GM18907 (cell line): Measurements from ENCODE around the gene ATAD2B.
"Not testable (repeated sequence)": the region's sequence is repeated elsewhere in the genome, so short reads cannot be mapped to it uniquely, and the experiment has no call there.

Experiments used
- ATAC-seq: cut with Tn5 transposase; IDR thresholded peaks from one replicate; pipeline ENCODE4 v1.9.1; 2021; ENCODE audit warnings: mild to moderate bottlenecking, moderate library complexity; ENCODE audit not compliant: unreplicated experiment

Gene ATAD2B

DNA sequence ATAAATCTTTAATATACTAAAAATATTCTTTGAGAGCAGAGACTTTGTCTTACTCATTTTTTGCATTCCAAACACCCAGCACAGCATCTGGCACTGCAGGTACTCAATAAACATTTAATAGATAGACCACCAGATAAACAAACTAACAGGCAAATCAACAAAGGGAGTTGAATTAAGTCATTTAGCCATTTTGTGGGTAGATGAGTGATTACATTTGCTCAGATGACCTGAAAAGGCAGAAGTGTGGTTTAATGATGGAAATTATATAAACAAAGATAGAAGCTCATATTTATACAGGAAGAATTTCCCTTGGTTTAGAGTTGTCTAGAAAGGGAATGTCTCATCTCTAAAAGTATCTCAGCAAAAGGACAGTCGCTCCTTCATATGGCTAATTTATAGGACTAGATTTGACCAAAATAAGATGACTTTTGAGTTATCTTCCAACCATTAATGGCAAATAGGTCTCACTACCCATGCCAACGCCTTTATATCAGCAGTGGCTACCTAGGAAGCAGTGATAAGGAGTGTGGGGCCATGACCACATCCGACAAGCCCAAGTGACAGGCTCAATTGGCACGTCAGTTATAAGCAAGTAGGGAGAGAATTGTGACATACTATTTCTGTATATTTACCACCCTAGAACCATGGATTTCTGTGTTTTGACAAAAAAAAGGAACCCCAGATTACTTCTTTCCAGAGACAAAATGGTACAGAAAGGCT is 173.5 kb downstream of the ATAD2B start:
- ATAC-seq = no peak

DNA sequence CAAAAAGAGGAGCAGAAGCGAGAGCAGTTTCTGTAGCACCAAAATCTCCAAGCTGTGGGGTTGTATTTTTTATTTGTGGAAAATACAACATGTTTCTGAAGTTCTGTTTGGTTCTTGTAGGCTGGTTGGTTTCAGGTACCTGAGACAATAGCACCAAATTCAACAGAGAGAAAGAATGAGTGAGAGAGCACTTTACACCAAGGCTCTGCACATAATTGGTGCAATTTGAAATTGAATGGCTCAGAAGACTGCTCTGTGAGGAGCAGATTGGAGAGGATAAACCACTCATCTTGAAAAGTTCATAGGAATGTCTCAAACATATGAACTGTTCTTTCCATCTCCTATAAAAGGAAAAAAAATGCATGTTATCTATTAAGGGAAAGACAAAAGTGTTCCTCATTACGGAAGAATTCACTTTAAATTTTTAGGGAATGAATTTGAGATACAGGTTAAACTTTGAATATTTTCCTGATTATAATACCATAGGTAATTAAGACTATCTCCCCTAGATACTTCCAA is 175.1 kb downstream of the ATAD2B start:
- ATAC-seq = no peak

GRCh38 chr2:23746141-23746863 is 180.6 kb downstream of the ATAD2B start:
- peak; percentile 45 for ATAC-seq

DNA sequence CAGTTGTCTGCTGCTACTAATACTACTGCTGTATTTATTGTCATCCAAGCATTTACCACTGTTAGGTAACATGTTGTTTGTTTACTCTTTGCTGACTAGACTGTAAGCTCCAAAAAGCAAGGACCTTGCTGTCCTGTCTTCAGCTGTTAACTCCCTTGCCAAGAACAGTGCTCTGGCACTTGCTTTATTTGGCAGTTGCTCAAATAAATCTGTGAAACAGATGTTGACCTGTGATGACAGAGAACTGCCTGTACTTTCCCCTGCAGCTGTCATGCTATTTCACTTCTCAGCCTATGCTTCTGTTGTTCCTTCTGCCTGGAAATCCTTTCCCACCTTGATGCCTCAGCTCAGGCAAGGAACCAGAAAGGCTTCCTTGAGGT is 181.2 kb downstream of the ATAD2B start:
- peak; percentile 69 for ATAC-seq

DNA sequence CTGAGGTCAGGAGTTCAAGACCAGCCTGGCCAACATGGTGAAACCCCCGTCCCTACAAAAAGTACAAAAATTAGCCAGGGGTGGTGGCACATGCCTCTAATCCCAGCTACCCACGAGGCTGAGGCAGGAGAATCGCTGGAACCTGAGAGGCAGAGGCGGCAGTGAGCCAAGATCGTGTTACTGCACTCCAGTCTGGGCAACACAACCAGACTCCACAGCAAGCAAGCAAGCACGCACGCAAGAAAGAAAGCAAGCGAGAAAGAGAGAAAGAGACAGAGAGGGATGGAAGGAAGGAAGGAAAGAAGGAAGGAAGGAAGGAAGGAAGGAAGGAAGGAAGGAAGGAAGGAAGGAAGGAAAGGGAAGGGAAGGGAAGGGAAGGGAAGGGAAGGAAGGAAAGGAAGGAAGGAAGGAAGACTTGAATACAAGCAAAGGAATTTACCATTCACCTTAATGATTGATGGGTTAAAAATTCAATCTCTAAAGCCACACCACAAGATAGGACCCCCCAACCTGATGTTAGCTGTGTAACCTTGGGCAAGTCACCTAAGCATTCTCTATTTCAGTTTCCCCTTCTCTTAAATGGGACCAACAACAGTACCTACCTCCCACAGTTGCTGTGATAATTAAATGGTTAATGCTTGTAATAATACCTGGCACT is 181.7 kb downstream of the ATAD2B start:
- ATAC-seq = no peak

DNA sequence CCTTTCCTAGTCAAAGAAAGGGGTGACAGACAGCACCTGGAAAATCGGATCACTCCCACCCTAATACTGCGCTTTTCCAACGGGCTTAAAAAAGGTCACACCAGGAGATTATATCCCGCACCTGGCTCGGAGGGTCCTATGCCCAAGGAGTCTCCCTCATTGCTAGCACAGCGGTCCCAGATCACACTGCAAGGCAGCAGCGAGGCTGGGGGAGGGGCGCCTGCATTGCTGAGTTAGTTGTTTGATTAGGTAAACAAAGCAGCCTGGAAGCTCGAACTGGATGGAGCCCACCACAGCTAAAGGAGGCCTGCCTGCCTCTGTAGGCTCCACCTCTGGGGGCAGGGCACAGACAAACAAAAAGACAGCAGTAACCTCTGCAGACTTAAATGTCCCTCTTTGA is 190.1 kb downstream of the ATAD2B start:
- ATAC-seq = not testable (repeated sequence)

- ATAC-seq = no peak
Measured at GRCh38 chr2:23734416-23734815, 192.5 kb downstream of the ATAD2B start.

- not testable (repeated sequence) for ATAC-seq
Measured at GRCh38 chr2:23723029-23723428, 203.9 kb downstream of the ATAD2B start.

DNA sequence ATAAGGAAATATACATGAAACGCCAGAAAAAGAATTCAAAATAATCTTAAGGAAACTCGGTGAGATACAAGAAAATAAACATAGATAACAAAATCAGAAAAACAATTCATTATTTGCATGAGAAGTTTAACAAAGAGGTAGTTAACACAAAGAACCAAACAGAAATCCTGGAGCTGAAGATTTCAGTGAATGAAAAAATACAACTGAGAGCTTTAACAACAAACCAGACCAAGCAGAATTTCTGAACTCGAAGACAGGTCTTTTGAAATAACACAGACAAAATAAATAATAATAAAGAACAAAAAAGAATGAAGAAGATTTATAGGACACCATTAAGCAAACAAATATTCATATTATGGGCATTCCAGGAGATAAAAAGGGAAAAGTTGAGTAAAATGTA is 204.7 kb downstream of the ATAD2B start:
- no peak for ATAC-seq

DNA sequence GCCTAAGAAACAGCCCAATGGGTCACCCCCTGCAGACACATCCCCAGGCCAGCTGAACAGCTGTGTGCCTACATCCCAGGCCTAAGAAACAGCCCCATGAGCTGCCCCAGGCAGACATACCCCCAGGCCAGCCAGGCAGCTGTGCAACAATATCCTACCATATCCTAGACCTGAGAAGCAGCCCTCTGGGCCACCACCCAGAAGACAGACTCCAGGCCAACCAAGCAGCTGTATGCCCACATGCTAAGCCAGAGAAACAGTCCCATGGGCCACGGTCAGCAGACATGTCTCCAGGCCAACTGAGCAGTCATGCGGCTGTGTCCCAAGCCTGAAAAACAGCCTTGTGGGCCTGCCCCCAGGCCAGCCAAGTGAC is 205.5 kb downstream of the ATAD2B start:
- ATAC-seq = no peak

GRCh38 chr2:23720705-23721453 is 206.0 kb downstream of the ATAD2B start:
- no peak for ATAC-seq

- ATAC-seq = no peak
Measured at GRCh38 chr2:23719716-23720115, 207.2 kb downstream of the ATAD2B start.

GRCh38 chr2:23718931-23719700 is 207.8 kb downstream of the ATAD2B start:
- ATAC-seq = no peak

- ATAC-seq = no peak
Measured at GRCh38 chr2:23713351-23713750, 213.6 kb downstream of the ATAD2B start.

- no peak for ATAC-seq
Measured at GRCh38 chr2:23712756-23713151, 214.2 kb downstream of the ATAD2B start.

DNA sequence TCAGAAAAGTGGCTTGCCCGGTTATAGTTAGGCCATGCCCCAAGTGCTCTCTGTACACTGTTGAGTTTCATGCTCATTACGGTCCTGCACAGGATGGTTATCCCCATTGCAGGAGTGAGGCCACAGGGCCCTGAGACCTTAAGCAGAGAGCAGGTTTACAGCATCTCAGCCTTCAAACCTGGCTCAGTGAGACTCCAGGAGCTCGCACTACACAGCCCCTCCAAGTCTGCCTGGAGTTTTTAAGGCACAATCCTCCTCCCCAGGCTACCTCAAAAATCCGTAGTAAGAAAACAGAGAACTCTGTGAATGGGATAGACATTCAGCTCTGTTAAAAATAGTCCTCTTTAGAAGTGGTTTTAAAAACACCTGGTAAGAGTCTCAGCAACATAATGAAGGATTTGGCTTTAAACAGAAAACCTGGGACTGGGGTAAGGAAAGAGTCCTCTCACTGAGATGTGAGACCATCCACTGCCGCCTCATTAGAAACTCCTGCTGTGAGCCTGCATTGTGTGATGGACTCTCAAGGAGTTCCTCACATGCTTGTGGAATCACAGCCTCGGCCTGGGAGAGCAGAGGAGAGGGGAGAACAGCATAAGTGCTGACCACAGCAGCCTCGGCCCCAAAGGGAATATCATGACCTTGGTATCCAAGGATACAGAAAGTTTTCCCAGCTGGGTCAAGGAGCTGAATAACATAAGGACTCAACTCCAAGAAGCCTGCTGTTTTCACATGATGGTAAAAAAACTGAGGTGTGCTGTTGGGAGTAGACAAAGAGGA is 214.8 kb downstream of the ATAD2B start:
- ATAC-seq = no peak

DNA sequence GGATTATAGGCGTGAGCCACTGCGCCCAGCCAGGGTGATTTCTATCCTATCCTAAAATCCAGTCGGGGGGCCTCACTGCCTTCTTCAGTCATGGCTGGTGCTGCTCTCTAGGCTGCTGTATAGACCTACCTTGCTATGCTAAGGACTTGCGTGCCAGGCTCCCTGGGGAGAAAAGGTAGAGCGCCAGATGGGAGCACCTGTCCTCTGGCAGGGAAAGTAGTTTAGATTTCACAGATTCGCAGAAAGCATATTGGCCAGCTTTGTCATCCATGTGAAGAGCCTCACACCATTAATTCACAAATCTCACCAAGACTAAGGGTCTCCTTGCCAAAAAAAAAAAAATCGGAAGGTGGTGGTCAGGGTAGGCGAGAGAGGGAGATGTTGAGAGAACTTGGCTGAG is 217.6 kb downstream of the ATAD2B start:
- ATAC-seq = no peak

GRCh38 chr2:23708771-23709170 is 218.2 kb downstream of the ATAD2B start:
- no peak for ATAC-seq

- ATAC-seq = no peak
Measured at GRCh38 chr2:23707096-23707495, 219.8 kb downstream of the ATAD2B start.
